GM21786 (cell line): Measurements from ENCODE around the gene FAM240A.
"Not testable (repeated sequence)": the region's sequence is repeated elsewhere in the genome, so short reads cannot be mapped to it uniquely, and the experiment has no call there.

Source experiments
- ATAC-seq: cut with Tn5 transposase; IDR thresholded peaks from one replicate; pipeline ENCODE4 v1.9.1; 2021; ENCODE audit not compliant: unreplicated experiment

FAM240A gene

GRCh38 chr3:46586738-46587246, 25.5 kb upstream of the FAM240A start:
- ATAC-seq, result no peak

DNA sequence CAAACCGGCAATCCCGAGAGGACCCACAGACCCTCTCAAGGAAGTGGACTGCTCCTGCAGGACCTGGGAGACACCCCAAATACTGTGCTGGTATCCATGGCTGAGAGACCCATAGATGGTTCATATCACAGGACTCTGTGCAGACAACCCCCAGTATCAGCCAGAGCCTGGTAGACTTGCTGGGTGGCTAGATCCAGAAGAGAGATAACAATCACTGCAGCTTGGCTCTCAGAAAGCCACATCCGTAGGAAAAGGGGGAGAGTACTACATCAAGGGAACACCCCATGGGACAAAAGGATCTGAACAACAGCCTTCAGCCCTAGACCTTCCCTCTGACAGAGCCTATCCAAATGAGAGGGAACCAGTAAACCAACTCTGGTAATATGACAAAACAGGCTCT, 25.1 kb upstream of the FAM240A start:
- ATAC-seq, result not testable (repeated sequence)

DNA sequence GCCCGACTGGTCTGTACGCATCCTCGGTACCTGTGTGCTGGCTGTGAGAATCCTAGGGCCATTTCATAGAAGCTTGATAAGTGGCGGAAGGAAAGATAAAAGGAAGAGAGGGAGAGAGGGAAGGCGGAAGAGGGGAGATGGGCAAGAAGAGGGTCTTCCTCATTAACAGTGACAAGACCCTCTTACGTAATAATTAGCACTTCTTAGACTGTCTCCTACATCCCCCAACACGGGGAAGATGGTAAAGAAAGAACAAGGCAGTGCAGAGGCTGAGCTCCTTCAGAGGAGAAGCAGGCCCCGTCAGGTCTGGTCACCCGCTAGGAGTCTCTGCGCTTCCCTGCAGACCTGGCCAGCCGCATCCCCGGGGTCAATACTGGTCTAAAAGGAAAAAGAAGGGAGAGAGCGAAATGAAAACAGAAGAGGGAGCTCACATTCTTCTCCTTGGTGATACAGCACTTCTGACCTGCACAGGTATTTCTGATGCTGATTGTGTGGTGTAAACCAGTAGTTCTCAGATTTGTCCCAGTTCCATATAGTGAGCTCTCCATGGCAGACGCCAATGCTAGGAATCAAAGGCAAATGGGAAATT, 19.0 kb upstream of the FAM240A start:
- ATAC-seq, result no peak

- no peak for ATAC-seq
Observed at GRCh38 chr3:46593979-46594378, 18.3 kb upstream of the FAM240A start.

DNA sequence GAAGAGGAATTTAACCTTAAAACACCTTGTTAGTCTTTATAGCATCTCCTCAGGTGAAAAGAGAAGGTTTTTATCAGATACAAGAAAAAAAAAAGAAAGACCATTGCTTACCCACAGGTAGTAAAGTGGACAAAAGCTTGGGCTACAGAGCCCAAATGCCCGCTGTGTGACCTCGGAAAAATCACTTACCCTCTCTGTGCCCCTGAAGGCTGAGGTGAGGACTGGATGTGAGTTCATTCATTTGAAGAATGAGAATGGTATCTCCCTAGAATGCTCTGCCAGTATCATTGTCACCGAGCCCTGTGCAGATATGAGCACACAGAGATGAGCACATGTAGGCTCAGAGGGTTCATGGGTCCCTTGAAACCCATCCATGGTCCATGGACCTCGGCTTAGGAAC, 17.6 kb upstream of the FAM240A start:
- no peak for ATAC-seq

GRCh38 chr3:46595819-46596314, 16.5 kb upstream of the FAM240A start:
- no peak for ATAC-seq

DNA sequence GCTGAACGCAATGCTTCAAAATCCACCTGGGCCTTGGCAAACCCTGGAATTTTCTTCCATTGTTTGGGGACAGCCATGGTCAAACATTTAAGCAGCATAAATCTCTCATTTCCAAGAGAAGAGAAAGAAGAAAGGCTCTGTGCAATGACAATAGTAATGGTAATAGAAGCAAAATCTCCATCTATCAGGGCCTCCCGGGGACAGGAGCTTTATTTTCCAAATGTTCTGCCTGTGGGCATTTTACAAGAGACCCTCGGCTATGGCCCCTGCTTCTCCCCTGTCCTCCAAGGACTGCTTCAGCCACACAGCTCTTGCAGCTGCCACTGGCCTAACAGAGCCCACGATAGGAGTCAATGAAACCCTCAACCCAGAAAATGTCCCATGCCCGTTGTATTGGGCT, 12.7 kb upstream of the FAM240A start:
- ATAC-seq, result no peak

DNA sequence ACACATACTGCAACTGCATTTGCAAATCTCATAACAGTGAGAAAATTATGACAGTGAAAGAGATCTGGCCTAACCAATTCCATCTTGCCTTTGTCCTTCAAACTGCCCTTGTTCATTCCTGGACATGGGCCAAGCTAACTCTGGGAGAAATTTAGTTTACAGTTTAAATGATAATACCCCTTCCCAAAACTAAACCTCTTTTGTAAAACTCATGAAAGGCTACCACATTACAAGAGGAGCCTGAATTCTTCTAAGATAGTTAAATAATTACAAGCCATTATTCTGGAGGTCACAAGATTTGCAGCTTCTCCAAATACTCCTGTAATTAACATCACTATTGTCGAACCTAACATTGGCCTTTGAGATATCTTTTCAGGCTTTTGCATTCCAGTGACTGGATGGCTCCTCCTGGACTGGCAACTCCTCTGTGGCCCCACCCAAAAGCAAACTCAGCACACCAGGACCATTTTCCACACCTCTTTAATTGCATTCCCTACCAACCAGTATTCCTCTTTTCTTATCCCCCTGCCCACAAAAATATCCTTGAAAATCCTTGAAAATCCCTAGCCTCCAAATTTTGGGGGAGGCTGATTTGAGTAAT, 8.8 kb upstream of the FAM240A start:
- ATAC-seq, result no peak

DNA sequence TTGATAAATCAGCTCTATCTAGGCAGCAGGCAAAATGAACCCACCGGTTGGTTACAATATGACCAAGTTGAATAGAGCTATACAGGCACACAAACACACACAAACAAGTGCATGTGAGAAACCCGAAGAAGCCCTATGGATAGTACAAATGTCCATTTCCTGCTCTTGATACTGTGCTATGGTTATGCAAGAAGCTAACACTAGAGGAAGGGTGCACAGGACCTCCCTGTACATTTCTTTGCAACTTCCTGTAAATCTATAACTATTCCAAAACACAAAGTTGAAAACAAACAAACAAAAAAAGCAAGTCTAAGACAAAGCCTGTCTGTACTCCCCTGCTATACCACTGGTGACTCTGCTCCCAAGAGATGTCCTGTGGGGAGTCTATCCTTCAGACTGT, 8.2 kb upstream of the FAM240A start:
- no peak for ATAC-seq

DNA sequence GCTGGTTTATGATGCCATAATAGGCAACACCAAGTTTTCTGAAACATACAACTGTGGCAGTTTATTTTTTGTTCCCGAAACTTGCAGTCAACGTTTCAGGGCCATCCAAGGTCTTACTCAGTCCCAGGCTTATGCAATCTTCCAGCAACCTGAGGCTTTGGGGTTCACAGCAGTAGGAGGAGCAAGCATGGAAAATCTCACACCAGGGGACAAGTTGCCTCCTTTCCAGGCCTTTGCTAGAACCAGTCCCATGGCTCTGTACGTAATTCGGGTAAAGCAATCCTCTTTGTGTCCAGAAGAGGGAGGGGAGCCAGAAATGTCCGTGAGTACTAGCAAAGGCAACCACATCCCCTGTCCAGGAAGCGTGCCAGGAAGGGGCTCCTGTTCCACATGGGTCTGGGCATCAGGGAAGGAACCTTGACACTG, 4.7 kb upstream of the FAM240A start:
- no peak for ATAC-seq

GRCh38 chr3:46609212-46609721, 3.1 kb upstream of the FAM240A start:
- no peak for ATAC-seq

GRCh38 chr3:46609944-46610722, 2.2 kb upstream of the FAM240A start:
- no peak for ATAC-seq

- ATAC-seq, result no peak
Observed at GRCh38 chr3:46613313-46614005, 1.1 kb downstream of the FAM240A start.

- ATAC-seq, result no peak
Observed at GRCh38 chr3:46614431-46614830, 2.1 kb downstream of the FAM240A start.

DNA sequence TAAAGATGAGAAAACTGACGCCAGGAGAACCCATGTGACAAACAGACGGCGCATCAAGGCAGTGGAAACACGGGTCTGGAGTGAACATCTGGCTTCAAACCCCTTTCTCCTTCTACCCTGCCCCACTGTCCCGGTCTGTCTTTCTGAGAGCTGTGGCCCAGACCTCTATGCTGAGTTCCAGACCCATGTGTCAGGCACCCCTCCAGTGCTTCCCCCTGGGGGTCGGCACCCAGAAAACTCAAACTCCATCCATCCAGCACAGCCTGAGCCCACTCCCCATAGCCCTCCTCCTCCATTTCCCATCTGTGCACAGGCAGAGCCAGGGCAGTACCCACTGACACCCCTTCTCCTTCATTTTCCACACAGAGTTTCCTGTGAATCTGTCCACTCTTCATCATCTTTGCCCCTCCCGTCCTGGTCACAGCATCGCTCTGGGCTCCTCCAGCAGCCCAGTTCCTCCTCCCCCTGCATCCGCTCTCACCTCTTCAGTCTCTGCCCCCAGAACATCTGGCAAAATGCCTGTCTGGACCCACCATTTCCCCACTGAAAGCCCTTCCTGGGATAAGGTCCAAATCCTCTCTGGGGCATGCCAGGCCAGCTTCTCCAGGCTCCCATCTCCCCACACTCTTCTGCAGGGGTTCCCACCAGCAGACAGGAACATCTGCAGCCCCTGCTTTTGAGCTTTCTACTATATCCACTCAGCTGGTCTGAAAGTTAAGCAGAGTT, 2.9 kb downstream of the FAM240A start:
- no peak for ATAC-seq

DNA sequence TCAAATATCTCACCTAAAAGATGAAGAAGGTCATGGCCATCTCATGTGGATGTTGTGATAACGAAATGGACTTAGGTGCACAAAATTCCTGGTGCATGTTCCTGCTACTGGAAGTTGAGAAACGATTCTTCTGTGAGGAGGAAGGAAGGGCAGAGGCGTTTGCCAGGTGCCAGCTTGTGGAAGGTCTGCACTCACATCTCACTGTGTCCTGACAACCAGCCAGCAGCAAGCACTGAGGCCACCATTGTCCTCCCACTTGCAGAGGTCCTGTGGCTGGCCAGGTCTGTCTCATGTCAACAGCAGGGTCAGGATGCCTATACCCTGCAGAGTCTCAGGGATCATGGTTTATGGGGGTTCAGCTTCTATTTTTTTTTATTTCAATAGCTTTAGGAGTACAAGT, 3.7 kb downstream of the FAM240A start:
- ATAC-seq, result no peak

- no peak for ATAC-seq
Observed at GRCh38 chr3:46617941-46618340, 5.6 kb downstream of the FAM240A start.

DNA sequence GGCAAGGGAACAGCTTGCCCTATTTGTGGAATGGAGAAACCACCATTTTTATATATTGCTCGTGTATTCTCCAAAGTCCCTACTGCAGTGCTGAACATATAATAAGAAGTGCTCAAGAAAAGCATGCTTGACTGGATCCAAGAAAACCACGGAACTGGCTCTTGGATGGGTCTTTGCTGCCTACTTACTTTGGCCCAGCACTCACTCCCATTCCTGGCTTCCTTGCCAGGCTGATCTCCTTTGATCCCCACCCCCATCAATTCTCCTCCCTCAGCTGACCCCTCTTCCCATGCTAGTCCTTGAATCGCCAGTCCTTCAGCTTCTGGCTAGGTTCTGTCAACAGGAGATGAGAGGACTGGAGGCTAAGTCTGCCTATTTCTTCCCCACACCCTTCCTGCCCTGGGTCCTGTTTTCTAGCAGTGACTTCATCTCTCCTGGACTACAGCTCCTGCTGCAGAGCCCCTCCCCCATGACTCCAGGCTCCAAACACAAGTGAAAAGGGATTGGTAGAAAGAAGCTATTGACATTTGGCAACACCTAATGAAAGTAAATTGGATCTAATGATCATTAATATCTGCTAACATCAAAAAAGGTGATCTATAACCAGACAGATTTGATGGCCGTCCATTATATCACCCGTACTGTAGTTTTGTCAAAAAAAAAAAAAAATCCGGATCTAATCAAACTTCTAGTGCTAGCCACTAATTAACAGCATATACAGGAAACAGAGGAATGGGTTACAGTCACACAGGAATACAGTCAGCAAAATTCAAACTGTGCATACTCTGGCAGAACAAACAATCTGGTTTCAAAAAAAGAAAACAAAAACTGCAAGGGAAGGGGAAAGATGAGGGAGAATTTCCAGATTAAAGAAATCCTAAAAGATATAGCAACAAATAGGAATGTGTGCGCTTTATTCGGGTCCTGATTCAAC, 7.8 kb downstream of the FAM240A start:
- no peak for ATAC-seq

- no peak for ATAC-seq
Observed at GRCh38 chr3:46624533-46624932, 12.2 kb downstream of the FAM240A start.
